ENCODE data around the gene MPP4.

Gene MPP4

DNA sequence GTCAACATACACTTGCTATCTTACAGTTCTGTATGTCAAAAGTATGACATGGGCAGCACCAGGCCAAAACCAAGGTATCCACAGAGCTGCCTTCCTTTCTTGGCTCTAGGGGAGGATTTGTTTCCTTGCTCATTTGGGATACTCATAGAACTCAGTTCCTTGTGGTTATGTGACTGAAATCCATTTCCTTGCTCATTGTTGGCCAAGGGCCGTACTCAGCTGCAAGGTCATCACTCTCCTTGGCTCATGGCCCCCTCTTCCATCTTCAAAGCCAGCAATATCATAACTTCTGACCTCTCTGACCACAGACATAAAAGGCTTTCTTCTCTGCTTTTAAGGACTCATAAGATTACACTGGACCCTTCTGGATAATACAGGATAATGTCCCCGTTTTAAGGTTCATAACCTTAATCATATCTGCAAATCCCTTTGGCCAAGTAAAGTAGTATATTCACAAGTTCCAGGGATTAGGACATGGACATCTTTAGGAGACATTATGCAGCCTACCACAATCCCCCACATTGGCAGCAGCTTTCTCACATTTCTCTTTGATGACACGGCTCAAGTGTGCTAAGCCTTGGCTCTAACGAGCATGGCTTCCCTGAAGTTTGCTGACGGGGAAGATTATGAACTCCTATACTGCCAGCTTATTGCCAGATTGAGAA is 76.0 kb downstream of the MPP4 start:
- no peak for FAIRE-seq

DNA sequence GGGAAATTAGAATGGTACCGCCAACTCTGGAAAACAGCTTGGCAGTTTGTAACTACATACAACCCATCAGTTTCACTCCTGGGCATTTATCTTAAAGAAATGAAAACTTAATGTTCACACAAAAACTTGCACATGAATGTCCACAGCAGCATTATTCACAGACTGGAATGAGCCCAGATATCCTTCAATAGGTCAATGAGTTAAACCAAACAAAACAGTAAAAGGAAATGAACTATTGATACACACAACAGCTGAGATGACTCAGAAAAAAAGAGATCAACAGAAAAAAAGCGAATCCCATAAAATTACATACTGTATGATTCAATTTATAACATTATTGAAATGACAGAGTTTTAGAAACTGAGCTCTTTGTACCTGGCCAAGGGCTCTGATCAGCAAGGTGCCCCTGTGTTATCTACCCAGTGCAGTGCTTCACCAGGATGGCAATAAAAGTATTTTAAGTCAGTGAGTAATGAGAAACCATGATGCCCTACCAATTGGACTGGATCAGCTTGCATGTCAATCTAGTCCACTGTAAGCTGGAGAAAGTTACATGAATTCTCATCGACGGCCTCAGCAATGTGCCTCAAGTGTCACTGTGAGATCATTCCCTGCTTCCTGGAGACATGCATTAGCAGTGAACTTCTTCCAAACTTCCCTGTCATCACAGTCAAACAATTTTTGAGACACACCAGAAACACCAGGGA is 77.0 kb downstream of the MPP4 start:
- FAIRE-seq, result no peak

DNA sequence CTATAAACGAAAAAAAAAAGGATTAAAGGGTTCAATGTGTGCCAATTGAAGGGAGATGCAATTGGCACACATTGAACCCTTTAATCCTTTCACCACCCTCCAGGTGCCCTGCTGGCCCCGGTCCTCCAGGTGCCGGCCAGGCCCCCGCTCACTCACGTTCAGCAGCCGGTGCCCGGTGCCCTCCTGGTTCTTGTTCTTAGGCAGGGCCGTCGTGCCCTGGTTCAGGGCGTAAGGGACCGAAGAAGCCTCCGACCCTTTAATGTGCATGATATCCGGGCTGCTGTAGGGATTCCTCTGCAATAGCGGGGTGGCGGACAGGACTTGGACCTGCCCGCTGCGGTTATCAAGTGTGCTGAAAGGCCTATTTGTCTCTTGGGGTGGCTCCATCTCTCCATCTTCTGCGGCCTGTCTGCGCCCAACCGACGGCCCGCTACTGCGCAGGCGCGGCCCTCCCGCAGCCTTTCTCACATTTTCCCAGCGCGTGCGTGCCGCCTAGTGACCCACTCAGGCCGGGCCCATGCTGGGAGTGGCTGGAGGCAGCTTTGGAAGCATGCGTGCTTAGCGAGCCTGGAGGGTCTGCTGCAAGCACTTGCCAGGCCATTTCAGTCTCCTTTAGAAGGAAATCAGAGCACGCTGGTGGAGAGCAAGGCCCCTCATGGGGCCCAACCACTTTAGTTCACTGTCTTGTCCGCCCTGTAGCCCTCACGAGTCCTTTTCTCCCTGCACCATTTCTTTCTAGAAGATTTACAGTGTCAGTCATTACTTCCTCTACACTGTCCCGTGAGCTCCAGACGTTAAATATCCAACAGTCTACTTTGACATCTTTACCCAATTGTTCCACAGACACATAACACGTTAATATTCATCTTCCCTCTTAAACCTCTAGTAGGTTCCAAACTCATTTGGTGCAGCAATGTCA is 79.4 kb downstream of the MPP4 start:
- FAIRE-seq, result no peak

DNA sequence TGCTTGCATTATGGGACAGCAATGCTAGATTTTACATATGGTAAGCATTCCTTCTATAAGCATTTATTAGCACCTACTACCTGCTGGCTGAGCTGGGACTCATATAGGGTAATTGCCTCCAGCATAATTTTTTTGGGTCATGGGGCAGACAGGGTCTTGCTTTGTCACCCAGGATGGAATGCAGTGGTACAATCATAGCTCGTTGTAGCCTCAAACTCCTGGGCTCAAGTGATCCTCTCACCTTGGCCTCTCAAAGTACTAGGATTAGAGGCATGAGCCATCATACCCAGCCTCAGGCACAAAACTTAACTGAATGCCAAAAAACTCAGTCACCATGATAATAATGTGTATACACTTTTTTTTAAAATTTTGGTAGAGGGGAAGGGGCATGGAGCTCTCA is 90.4 kb downstream of the MPP4 start:
- FAIRE-seq, result no peak

DNA sequence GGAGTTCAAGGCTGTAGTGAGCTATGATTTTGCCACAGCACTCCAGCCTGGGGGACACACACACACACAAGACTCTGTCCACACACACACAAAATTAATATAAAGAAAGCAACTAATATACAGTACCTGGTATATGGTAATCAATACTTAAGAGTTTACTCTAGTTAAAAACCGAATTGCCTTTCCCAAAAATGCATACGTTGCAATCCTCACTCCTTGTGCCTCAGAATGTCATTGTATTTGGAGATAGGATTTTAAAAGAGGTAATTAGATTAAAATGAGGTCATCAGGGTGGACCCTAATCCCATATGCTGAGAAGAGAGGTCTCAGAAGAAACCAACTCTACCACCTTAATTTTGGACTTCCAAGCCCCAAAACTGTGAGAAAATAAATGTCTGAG is 90.9 kb downstream of the MPP4 start:
- FAIRE-seq, result no peak

- no peak for FAIRE-seq
Measured at GRCh38 chr2:201600906-201601305, 97.5 kb downstream of the MPP4 start.

- FAIRE-seq, result no peak
Measured at GRCh38 chr2:201597397-201597796, 101.0 kb downstream of the MPP4 start.
